ENCODE results near the gene SOX5. TPM values are rescaled to one million over a fixed set of nuclear protein-coding genes. Genes with fewer than 3 reads are reported as not detected.

SOX5 gene
- total and polyA plus RNA-seq, 2 of the 8 experiments (the other 6 are each of a cell fraction or from before 2014, with no cell fraction given): 2.2 to 2.6 TPM

GRCh38 chr12:23884909-23885308, 64.6 kb downstream of the SOX5 start:
- 92% methylated on average over 3 of the region's 3 CpGs; no CpG with 5 or more reads in 1 of the 2 experiments for WGBS, 2 experiments (ENCODE audit: extremely low coverage in 1 of 2, insufficient coverage in 1 of 2, insufficient read length in 1 of 2, insufficient replicate concordance in 2 of 2, low coverage in 1 of 2, low lambda C conversion rate in 2 of 2, missing lambda C conversion rate in 1 of 2)
- Histone ChIP-seq H3K27ac (ENCODE audit: low read depth, low read length) (no peak overlapping the region), H3K4me1 (replicated peaks in 1 of 4; ENCODE audit: control insufficient read depth in 3 of 4, insufficient read depth in 4 of 4, low read length in 3 of 4) (no peaks in the 10 kb centered on the region), H2BK20ac (ENCODE audit: low read length) (no peak overlapping the region), H3K4me2 (ENCODE audit: insufficient read depth in 1 of 2, low read depth in 2 of 2, low read length in 2 of 2) (no peak overlapping the region), H3K4ac (replicated peaks; ENCODE audit: insufficient read length, low read depth, low read length) (no peak overlapping the region), H3K23ac (ENCODE audit: insufficient read length) (no peak overlapping the region), H3K56ac (replicated peaks; ENCODE audit: insufficient read length, low read depth, low read length) (no peak overlapping the region), H4K5ac (ENCODE audit: insufficient read length, low read depth, low read length) (no peak overlapping the region), H4K8ac (ENCODE audit: extremely low read depth, insufficient read depth, low read length) (no peak overlapping the region), H3K23me2 (ENCODE audit: low read depth, low read length) (no peaks in the 10 kb centered on the region), H3K27me3 (replicated peaks in 1 of 4; ENCODE audit: control insufficient read depth in 3 of 4, extremely low read depth in 1 of 4, insufficient read depth in 3 of 4, low read length in 3 of 4) (no peaks in the 10 kb centered on the region), H2BK120ac (replicated peaks; ENCODE audit: low read depth, low read length) (no peak overlapping the region), H2AFZ (ENCODE audit: low read length) (no peak overlapping the region), H3K4me3 (ENCODE audit: extremely low read depth in 1 of 4, insufficient read depth in 2 of 4, low read depth in 3 of 4, low read length in 4 of 4) (no peak overlapping the region), H3K9me3 (ENCODE audit: insufficient read depth in 2 of 2, low read depth in 1 of 2, low read length in 1 of 2) (no peaks in the 10 kb centered on the region), H3K14ac (ENCODE audit: insufficient read length) (no peak overlapping the region), H3K18ac (ENCODE audit: extremely low read depth, low read length) (no peak overlapping the region), H3K36me3 (ENCODE audit: control insufficient read depth in 2 of 4, insufficient read depth in 4 of 4, low read length in 3 of 4) (no peaks in the 10 kb centered on the region), H4K20me1 (replicated peaks in 1 of 2; ENCODE audit: control insufficient read depth in 1 of 2, insufficient read depth in 2 of 2, low read length in 2 of 2) (no peaks in the 10 kb centered on the region), H2AK5ac (ENCODE audit: low read depth, low read length) (no peak overlapping the region), H3K79me1 (ENCODE audit: low read depth, low read length) (no peaks in the 10 kb centered on the region), H3K9ac (replicated peaks in 1 of 4; ENCODE audit: extremely low read depth in 1 of 4, low read depth in 3 of 4, low read length in 3 of 4) (no peak overlapping the region), H2BK15ac (ENCODE audit: low read length) (no peak overlapping the region), H4K91ac (replicated peaks; ENCODE audit: insufficient read length, low read length) (no peak overlapping the region), H2BK5ac (ENCODE audit: low read depth, low read length) (no peak overlapping the region), H2BK12ac (ENCODE audit: low read depth, low read length) (no peak overlapping the region), H3K79me2 (ENCODE audit: control insufficient read depth in 1 of 2, insufficient read depth in 2 of 2, low read length in 2 of 2) (no peaks in the 10 kb centered on the region)
- CTCF ChIA-PET (ENCODE audit: partially characterized antibody): no interaction called here
- FAIRE-seq: no peak
- TF ChIP-seq SIRT6 (IDR thresholded peaks at IDR 0.05; ENCODE audit: low read length): no peak
- TF ChIP-seq CTBP2 (IDR thresholded peaks at IDR 0.05; ENCODE audit: borderline replicate concordance, insufficient read depth, insufficient read length, low read length): no peak
- no peak for TF ChIP-seq BCL11A (IDR thresholded peaks at IDR 0.05; ENCODE audit: low read depth in 2 of 2, low read length in 2 of 2)
- TF ChIP-seq RNF2 (IDR thresholded peaks at IDR 0.05; ENCODE audit: borderline replicate concordance, low read depth, low read length, missing control alignments, poor library complexity, severe bottlenecking): no peak
- no peak for TF ChIP-seq CHD1 (IDR thresholded peaks at IDR 0.05; ENCODE audit: low read depth, low read length)
- DNase-seq (ENCODE audit: low read depth in 1 of 2, low spot score in 2 of 2): no peak
- POLR2A ChIA-PET (ENCODE audit: partially characterized antibody): no interaction called here
